Jurkat, Clone E6-1 (cell line): ENCODE results near the gene PAQR5. TPM values are rescaled to one million over a fixed set of nuclear protein-coding genes. Genes with fewer than 3 reads are reported as not detected.

ENCODE experiments used
- DNase-seq: peaks from one replicate; pipeline ENCODE4 v3.0.0-alpha.2; 2011; ENCODE audit warnings: low read depth, low spot score
- H3K4me3 ChIP-seq: 2 replicates; pipeline ENCODE4 v1.5.1; 2011; ENCODE audit warnings: mild to moderate bottlenecking, low read length, control low read depth, moderate library complexity
- polyA plus RNA-seq: library from polyadenylated mRNA; unstranded; fragments of >200 nt; gene quantifications from one replicate; pipeline ENCODE4 v1.2.1, GENCODE V29; 2012; ENCODE audit warnings: missing spikeins; ENCODE audit not compliant: insufficient read length, insufficient read depth

The PAQR5 gene, protein sequence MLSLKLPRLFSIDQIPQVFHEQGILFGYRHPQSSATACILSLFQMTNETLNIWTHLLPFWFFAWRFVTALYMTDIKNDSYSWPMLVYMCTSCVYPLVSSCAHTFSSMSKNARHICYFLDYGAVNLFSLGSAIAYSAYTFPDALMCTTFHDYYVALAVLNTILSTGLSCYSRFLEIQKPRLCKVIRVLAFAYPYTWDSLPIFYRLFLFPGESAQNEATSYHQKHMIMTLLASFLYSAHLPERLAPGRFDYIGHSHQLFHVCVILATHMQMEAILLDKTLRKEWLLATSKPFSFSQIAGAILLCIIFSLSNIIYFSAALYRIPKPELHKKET
- 0.48 TPM for polyA plus RNA-seq

DNA sequence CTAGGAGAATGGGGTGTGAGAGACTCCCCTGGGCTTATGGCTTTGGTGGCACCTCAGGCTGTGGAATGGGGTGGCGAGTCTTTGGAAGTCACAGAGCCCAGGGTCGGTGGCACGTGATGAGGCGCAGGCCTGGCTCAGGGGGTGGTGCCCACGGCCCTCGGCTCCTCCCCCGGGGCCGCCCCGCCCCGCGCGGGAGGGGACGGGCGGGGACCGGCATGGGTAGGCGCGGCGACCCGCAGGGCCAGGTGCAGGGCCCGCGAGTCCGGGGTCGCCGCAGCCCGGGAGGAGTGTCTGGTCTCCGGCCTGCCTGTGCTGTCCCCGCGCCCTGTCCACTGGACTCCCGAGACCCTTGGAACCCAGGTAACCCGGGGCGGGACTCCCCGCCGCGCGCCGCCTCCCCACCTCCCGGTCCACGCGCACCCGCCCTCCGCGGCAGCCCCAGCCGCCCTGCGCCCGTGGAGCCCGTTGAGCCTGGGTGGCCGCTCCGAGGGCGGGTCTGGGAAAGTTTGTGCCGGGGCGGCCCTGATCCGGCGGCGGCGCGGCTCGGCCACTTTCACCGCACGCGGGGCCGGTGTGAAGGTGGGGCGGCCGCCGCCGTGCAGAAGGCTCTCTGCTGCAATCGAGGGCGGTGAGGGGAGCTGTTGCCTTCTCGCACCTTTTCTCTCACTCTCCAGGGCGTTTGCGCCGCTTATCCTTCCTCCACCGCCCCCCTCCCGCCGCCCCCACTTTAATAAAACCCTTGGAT is at the start of gene PAQR5:
Gene PAQR5, plus strand, starts transcription at position 216 of the 745 bp plus-strand sequence. CDS start 61,169 bp downstream, outside the sequence.
- peak within 1 kb of the TSS; percentile 11; the same call in 1 of the 2 replicates for H3K4me3 ChIP-seq
- DNase-seq, result no peak

- no peak for DNase-seq
- no peak overlapping the region for H3K4me3 ChIP-seq
Observed at GRCh38 chr15:69253156-69253555, 45.6 kb upstream of the PAQR5 start.

DNA sequence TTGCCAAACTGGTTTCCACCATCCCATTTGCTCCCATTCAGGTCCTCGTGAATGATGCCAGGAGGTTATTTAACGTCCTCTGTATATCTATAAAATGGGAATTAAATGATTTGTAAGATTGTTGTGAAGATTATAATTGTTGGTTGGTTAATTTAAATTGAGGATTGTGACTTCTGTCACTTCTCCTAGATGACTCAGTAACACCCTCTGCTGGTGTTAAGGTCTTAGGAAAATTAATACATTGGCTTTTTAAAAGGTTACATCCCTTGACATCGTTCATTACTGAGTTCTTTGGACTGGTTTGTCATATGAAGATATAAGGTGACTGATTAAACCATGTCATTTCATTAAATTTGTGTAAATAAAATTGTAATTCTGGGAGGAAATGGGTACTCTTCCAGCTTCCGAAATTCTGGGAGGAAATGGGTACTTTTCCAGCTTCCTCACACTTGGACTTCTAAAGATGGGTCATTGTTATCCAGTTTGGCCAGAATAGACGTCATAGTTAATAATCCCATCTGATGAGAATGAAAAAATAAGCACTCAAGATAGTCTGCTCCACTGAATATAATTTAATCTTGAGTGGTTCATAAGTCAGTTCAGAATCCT is 33.3 kb upstream of the PAQR5 start:
- no peak overlapping the region for H3K4me3 ChIP-seq
- peak; percentile 28 for DNase-seq

GRCh38 chr15:69271217-69271616 is 27.5 kb upstream of the PAQR5 start:
- no peak for DNase-seq
- no peak overlapping the region for H3K4me3 ChIP-seq

DNA sequence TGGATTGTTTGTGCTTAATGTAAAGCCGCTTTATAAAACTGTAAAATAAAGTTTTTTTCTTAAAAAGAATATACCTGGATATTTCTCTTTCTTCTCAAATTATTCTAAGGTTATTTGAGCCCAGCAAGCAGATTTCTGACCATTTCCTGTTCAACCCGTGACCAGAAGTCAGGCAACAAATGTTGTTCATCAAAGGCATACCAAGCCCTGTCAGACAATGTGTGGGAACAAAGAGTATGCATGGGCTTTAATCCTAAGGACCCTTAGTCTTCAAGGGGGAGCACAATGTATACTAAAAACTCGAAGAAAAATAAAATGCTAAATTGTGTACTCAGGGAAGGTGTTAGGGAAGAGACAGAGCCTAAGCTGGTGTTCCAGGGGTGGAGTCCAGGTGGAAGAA is 26.6 kb upstream of the PAQR5 start:
- no peak for DNase-seq
- H3K4me3 ChIP-seq, result no peak overlapping the region

DNA sequence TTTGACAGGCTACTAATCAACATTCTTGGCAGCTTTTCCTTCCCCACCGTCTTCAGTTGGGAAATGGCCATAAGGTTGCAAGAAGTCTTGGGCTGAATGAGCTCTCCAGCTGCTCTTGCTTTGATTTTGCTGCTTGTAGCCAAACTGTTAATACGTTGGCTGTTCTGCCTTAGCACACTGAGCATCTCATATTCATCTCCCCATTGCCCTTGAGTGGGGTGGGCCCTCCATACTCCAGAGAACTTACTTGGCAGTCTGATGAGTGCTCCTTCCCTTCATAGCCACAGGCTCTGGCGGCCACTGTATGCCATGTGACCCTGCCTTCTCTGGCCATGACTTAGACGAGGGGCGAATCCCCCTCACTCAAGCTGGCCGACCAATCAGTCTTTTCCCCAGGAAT is 25.8 kb upstream of the PAQR5 start:
- H3K4me3 ChIP-seq, result no peak overlapping the region
- no peak for DNase-seq

- DNase-seq, result no peak
- H3K4me3 ChIP-seq, result no peak overlapping the region
Observed at GRCh38 chr15:69275074-69275670, 23.5 kb upstream of the PAQR5 start.

GRCh38 chr15:69275933-69276560 is 22.7 kb upstream of the PAQR5 start:
- no peak for DNase-seq
- no peak overlapping the region for H3K4me3 ChIP-seq

- no peak overlapping the region for H3K4me3 ChIP-seq
- no peak for DNase-seq
Observed at GRCh38 chr15:69277316-69277715, 21.4 kb upstream of the PAQR5 start.

GRCh38 chr15:69279636-69280035 is 19.1 kb upstream of the PAQR5 start:
- no peak overlapping the region for H3K4me3 ChIP-seq
- DNase-seq, result no peak

- no peak for DNase-seq
- no peak overlapping the region for H3K4me3 ChIP-seq
Observed at GRCh38 chr15:69280783-69281182, 17.9 kb upstream of the PAQR5 start.

GRCh38 chr15:69282104-69282743 is 16.5 kb upstream of the PAQR5 start:
- no peak for DNase-seq
- H3K4me3 ChIP-seq, result no peak overlapping the region

DNA sequence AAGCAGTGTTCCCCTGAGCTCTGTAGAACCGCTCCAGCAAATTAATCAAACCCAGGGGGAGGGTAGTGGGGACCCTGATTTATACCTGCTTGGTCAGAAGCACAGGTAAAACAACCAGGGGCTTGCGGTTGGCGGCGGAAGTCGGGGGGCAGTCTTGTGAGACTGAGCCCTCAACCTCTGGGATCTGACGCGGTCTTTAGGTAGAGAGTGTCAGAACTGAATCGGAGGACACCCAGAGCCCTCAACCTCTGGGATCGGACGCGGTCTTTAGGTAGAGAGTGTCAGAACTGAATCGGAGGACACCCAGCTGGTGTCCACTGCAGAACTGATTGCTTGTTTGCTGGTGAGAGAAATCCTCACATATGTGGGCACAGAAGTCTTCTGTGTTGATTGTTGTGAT is 12.9 kb upstream of the PAQR5 start:
- DNase-seq, result no peak
- H3K4me3 ChIP-seq, result no peak overlapping the region

DNA sequence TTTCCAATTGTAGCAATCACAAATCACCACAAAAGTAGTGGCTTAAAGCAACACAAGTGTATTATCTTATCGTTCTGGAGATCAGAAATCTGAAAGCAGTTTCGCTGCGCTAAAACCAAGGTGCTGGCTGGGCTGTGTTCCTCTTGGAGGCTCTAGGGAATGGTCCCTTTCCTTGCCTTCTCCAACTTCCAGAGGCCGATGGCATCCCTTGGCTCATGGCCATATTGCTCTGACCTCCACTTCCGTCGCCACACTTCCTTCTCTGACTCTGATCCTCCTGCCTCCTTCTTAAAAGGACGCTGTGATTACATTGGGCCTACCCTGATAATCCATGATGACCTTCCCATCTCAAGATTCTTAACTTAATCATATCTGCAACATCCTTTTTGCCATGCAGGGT is 10.7 kb upstream of the PAQR5 start:
- no peak for DNase-seq
- no peak overlapping the region for H3K4me3 ChIP-seq

DNA sequence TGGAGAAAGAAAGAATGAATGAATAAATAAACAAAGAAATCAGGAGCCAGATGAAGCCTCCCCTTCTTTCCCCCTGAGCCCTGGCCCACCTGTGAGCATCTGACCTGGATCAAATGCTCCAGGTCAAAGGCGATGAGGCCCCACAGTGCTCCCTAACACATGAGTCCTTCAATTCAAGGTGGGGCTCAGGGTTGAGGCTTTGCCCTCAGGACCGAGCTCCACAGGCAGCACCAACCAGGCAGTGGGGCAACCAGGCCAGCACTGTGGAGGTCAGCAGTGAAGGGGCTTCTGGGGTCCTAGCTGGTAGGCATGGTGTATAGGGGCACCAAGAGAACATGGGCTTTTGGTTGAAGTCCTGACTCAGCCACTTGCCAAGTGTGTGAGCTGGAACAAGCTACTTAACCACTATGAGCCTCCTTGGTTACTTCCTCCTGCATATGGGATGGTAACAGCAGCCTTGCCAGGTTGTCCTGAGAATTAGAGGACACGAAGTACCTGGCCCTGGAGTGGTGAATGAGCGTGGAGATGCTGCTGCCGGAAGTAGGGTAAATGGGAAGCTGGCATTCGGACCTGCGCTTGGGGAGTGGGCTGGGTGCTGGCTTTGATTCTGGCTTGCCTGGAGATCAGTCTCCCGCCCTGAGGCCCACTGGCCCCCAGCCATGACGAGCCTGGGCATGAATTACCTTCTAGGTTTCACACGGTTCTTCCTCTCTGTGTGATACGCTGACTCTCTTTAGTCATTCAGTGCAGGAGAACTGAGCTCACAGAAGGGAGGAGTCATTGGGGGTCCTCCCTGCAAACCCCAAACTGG is 10.0 kb upstream of the PAQR5 start:
- no peak overlapping the region for H3K4me3 ChIP-seq
- DNase-seq, result no peak

- no peak overlapping the region for H3K4me3 ChIP-seq
- no peak for DNase-seq
Observed at GRCh38 chr15:69289342-69290146, 9.2 kb upstream of the PAQR5 start.
